ENCODE measurements around the gene SKA2. TPM values are rescaled to one million over a fixed set of nuclear protein-coding genes. Genes with fewer than 3 reads are reported as not detected.

SKA2 gene
- total RNA-seq, 1 experiment from 2014 or later = 91.9 TPM

DNA sequence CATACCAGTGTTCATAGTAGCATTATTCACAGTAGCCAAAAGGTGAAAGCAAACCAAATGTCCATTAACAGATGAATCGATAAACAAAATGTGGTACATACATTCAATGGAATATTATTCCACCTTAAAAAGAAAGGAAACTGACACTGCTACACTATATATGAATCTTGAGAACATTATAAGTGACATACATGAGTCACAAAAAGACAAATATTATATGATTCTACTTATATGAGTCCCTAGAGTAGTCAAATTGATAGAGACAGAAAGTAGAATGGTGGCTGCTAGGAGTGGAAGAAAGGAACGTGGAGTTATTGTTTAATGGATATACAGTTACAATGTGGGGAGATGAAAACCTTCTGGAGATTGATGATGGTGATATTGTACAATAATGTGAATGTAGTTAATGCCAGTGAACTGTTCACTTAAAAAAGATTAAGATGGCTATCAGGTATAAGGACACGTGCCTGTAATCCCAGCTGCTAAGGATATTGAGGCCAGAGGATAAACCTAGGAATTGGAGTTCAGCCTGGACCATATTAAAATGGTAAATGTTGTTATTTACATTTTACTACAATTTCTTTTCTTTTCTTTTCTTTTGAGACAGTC lies 28.1 kb downstream of the SKA2 start:
- H4K5ac ChIP-seq (ENCODE audit: insufficient read length, low read depth, low read length) = no peak overlapping the region

More for the DNA sequence above, 28.1 kb downstream of the SKA2 start:
- WGBS (ENCODE audit: extremely low coverage, insufficient read length, low lambda C conversion rate) = 100% methylated on average over 1 of the region's 3 CpGs
- no peaks in the 10 kb centered on the region for H3K27me3 ChIP-seq (ENCODE audit: insufficient read depth, low read length)
- no peaks in the 10 kb centered on the region for H3K27me3 Mint-ChIP-seq (ENCODE audit: low read depth)
- no peak overlapping the region for H3K14ac ChIP-seq (ENCODE audit: insufficient read depth, low read length)
- no peaks in the 10 kb centered on the region for H3K23me2 ChIP-seq (ENCODE audit: insufficient read length, low read depth, low read length, poor library complexity, severe bottlenecking)
- H2BK120ac ChIP-seq (ENCODE audit: low read depth, low read length, poor library complexity, severe bottlenecking) = no peak overlapping the region
- no peaks in the 10 kb centered on the region for H4K20me1 ChIP-seq (ENCODE audit: control insufficient read depth, insufficient read depth, insufficient read length)
- H2AFZ ChIP-seq (ENCODE audit: low read length) = no peak overlapping the region
- H3K4me1 Mint-ChIP-seq = no peaks in the 10 kb centered on the region
- no peak overlapping the region for H3K23ac ChIP-seq (ENCODE audit: insufficient read length, low read depth, low read length)
- H2AK5ac ChIP-seq (ENCODE audit: insufficient read length, low read length) = no peak overlapping the region
- H4K91ac ChIP-seq (ENCODE audit: insufficient read length, low read depth, low read length) = no peak overlapping the region
- TF ChIP-seq, protein P1, sequence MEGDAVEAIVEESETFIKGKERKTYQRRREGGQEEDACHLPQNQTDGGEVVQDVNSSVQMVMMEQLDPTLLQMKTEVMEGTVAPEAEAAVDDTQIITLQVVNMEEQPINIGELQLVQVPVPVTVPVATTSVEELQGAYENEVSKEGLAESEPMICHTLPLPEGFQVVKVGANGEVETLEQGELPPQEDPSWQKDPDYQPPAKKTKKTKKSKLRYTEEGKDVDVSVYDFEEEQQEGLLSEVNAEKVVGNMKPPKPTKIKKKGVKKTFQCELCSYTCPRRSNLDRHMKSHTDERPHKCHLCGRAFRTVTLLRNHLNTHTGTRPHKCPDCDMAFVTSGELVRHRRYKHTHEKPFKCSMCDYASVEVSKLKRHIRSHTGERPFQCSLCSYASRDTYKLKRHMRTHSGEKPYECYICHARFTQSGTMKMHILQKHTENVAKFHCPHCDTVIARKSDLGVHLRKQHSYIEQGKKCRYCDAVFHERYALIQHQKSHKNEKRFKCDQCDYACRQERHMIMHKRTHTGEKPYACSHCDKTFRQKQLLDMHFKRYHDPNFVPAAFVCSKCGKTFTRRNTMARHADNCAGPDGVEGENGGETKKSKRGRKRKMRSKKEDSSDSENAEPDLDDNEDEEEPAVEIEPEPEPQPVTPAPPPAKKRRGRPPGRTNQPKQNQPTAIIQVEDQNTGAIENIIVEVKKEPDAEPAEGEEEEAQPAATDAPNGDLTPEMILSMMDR (conservative IDR thresholded peaks at IDR 0.05) = no peak
- H2BK20ac ChIP-seq (ENCODE audit: low read depth, low read length, poor library complexity, severe bottlenecking) = no peak overlapping the region
- H3K4me2 ChIP-seq (ENCODE audit: insufficient read depth, insufficient read length, low read length) = no peak overlapping the region
- no peak overlapping the region for H2BK12ac ChIP-seq (ENCODE audit: insufficient read length, low read depth, low read length)
- H3K79me1 ChIP-seq (ENCODE audit: insufficient read depth, low read depth, low read length, poor library complexity, severe bottlenecking) = peaks cover 5% of the 10 kb centered on the region
- no peak for DNase-seq
- H3K4me3 Mint-ChIP-seq = no peak overlapping the region
- no peaks in the 10 kb centered on the region for H3K4me1 ChIP-seq (ENCODE audit: insufficient read depth, low read length)
- no peaks in the 10 kb centered on the region for H3K9me3 ChIP-seq (ENCODE audit: control insufficient read depth, low read depth, low read length)
- H3K9ac ChIP-seq (ENCODE audit: extremely low read depth, insufficient read length, low read length) = no peak overlapping the region
- H2BK15ac ChIP-seq (ENCODE audit: low read depth, low read length) = no peak overlapping the region
- H3K4ac ChIP-seq (ENCODE audit: low read depth, low read length) = no peak overlapping the region
- H3K9me3 Mint-ChIP-seq = no peaks in the 10 kb centered on the region
- H3T11ph ChIP-seq (ENCODE audit: low read length) = no peak overlapping the region
- no peak overlapping the region for H2BK5ac ChIP-seq (ENCODE audit: insufficient read length, low read length)
- no peak overlapping the region for H3K18ac ChIP-seq (ENCODE audit: insufficient read length, low read depth, low read length)
- H4K8ac ChIP-seq (replicated peaks; ENCODE audit: insufficient read length, low read depth, low read length) = no peak overlapping the region
- H3K27ac Mint-ChIP-seq = no peak overlapping the region; a peak in 1 of 7 replicates
- H3K27ac ChIP-seq (ENCODE audit: insufficient read length, low read depth, low read length) = no peak overlapping the region
- H3K36me3 Mint-ChIP-seq (ENCODE audit: insufficient read depth in 1 of 3, low read depth in 3 of 3) = peaks cover 16 to 49% (median 48%) of the 10 kb centered on the region in 3 experiments; a peak in 6 of 7 replicates
- no peak overlapping the region for H3K56ac ChIP-seq (ENCODE audit: insufficient read length, low read depth, low read length)
- no peaks in the 10 kb centered on the region for H3K79me2 ChIP-seq (ENCODE audit: insufficient read depth, low read length)

Data from H9 (cell line).